Measurements from ENCODE around the gene CDH13.

Gene CDH13

DNA sequence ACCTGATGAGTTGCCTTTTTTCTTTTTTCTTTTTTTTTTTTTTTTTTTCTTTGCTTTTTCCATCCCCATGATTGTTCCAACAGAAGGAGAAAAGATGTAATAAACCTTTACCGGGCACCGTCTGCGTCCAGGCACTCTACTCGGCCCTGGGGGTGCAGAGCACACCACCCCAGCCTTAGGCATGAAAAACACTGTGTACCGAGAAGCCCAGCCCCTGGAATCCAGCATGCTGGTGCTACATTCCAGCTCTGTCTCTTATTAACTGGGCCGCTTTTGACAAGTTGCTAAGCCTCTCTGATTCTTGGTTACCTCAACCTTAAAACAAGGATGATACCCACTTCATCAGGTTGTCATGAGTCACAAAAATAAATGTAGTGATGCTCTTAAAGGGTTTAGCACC, 1117.0 kb downstream of the CDH13 start:
- no peak for DNase-seq

DNA sequence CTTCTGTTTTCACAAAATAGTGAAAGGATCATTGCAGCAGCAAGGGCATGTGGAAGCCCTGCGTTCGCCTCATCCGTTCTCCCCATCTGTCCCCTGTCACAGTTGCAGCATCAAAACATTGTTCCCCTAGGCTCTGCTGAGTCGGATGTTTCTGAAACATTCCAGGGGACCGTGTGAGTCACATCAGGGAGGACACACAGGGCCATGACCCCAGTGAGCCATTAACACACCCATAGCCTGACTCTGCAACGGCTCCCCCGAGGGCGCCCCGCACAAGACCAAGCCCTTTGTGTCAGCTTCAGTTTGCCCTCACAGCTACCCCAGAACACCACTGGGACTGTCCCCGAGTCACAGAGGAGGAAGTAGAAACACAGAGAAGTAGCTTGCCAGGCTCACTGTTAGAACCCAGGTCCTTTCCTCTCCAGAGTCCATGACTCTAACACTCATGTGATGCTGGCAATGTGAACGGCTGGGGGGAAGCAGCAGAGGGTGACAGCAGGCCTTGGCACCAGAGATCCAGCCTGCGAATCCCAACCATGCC, 1117.7 kb downstream of the CDH13 start:
- no peak for DNase-seq

DNA sequence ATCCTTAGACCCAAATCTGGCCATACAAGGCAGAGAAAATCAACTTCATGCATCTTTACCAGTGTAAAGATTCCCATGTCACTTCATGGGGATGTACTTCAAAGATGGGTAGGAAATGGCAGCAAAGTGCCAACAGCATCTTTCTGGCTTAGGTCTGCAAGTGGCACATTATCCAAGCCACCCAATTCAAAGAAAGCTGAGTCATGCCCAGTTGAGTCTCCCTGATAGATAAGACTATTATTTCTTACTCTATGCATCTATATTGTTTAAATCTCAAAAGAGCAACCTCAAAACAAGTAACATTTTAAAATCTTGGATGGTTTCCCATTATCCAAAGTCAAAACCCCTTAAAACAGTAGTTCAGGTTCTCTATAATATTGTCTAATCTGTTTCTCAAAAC, 1119.8 kb downstream of the CDH13 start:
- DNase-seq: no peak

DNA sequence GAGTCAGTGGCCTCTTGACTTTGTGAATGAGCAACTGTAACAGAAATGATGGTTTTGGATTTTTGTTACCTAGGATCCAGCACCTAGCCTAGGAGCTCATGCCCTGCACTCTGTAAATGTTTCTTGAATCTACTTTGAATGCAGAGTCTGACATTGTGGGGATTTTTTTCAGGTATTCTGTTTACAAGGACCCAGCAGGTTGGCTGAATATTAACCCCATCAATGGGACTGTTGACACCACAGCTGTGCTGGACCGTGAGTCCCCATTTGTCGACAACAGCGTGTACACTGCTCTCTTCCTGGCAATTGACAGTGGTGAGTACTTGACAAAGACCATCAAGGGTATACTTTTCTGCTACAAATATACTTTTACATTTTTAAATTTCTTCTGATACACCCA, 1121.2 kb downstream of the CDH13 start:
- DNase-seq: no peak

DNA sequence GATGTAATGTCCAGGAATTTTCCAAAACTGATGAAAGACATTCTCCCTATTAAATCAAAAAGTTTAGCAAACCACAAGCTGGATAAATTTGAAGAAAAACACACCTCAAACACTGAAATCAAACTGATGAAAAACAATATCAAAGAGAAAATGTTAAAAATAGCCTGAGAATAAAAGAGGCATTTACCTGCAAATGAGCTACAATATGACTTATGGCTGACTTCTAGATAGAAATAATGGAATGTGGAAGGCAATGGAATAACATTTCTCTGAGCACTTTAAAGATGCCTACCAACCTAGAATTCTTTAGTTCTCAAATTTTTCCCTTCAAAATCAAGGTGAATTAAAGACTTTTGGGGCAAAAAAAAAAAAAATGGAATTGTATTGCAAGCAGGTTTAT, 1128.6 kb downstream of the CDH13 start:
- no peak for DNase-seq

DNA sequence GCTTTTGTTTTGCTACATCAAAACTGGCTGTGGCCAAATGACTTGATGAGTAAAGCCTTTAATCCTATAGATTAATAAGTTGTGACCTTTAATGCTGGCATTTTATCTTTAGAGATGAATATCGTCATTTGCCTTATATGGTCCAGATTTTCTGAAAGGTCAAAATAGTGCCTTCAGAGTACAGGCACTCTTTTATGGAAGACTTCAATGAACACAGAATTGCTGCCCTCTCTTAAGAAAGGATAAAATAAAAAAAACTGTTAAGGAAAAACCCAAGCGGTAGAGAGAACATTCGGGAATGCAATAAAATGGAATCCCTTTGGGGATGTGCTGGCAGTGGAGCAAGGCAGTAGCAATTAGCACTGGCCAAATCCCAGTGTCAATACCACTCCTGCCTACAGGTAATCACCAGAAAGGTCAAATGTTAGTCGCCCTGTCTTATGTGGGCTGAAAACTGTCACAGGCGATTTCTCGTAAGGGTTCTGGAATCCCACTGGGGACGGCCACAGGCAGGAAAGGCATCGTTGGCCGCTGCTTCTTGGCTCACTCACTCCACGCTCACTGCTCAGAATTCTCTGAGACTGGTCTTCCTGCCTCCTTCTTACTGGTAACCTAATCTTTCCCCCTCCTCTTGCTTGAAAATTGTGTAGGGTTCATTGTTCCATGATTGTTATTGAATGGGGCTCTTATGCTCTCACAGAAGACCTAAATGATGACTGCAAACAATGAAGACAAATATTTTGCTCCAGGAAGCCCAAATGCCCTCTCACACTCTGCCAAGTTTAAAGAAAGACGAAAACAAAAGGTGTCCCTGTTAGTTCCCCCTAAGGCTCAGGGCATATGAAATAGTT, 1135.6 kb downstream of the CDH13 start:
- DNase-seq: peak; percentile 1

DNA sequence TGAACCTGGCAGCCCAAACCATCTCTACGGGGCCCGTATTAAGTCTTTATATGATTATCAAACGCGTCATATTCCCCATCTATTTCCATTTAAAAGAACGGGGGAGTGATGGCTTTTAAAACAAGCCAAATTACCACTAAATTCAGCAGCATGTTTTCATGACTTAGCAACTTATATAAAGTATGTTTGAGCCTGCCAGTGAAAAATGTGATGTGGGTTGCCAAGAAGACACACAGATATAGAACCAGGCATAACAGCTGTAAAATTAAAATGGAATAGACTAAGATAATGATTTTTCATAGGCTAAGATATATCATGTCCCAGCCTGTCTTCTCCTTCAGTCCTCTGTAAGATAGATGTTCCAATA, 1136.2 kb downstream of the CDH13 start:
- no peak for DNase-seq

DNA sequence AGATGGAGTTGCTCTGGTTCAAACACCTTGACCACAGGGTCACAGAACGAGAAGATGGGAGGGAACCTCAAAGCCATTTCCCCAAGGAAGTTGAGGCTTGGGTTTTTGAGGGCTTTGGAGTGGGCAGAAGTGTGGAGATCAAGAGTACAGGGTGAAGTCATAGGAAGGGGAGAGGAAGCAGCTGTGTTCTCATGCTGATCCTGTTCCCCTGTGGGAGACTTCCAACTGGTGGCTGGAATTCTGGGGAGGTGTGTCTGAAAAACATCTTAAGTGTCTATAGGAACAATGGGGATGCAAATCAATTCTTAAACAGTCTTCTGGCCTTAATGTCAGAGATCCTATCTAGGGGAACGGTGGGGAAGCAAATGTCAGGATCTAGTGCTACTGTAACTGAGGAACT, 1142.2 kb downstream of the CDH13 start:
- no peak for DNase-seq

DNA sequence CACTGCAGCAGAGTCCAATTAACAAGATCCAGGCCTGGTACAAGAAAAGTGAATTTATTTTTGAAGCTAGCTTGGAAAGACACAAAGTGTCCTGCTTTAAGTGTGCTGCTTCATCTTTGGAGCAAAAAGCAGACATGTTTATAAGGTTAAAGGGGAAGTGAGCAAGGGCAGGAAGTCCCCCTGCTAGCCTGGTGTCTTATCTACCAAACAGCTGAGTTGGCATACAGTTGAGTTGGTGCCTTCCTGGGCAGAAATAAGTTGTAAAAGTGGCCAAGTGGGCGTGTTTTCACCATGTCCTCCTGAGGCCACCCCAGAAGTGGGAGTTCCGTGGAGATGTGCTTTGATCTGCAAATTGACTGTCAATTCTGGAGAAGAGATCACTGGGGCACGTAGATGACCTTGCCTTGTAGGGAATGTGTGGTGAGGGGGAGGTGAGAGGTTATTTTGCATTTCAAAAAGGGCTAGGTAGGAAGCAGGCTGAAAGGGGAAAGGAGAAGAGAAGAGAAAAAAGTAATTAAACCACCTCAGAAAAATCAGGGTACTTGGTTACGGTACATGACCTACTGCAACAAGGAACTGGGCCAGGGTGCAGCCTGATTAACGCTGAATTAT, 1142.7 kb downstream of the CDH13 start:
- no peak for DNase-seq

DNA sequence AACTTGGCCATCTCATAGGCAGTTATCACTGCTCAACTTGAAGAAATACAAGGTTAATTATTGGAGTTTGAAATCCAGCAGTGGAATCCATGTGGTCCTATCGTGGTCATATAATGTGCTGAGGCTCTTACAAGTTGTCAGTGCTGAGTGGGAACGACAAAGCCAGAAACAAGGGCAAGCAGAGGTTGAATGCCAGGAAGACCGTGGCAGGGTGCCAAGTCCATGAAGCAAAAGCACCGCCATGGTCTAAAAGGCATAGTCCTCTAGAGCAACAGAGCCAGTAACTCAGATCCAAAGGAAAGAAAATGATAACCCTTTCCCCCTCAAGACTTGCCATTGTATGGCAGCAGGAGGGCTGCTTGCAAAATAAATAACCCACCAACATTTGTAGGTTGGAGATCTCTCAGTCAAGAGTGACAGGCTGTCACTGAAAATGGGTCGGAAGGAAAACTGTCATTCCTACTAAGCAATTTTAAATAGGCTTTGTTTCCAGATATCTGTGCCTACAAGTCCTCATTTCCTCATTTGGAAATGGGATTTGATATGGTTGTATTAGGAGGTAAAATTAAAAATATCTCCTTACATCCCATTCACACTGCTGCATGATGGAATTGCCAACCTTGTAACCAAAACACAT, 1144.7 kb downstream of the CDH13 start:
- peak; percentile 19 for DNase-seq

DNA sequence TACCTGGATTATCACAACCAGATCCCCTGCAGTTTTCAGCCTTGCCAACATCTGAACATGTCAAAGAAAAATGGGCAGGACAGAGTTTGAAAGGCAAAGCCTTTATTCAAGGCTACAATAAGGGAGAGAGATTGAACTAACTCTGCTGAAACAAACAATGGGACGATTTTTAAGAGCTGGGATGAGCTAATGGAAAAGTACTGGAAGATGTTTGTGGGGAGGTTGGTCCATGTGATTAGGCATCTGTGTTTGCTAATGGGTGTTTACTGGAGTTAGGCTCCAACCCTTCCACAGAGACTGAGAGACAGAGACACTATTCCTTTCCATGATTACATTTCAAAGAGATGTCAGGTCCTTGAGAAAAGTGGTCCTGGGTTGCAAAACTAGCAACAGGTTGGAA, 1146.0 kb downstream of the CDH13 start:
- DNase-seq: no peak

DNA sequence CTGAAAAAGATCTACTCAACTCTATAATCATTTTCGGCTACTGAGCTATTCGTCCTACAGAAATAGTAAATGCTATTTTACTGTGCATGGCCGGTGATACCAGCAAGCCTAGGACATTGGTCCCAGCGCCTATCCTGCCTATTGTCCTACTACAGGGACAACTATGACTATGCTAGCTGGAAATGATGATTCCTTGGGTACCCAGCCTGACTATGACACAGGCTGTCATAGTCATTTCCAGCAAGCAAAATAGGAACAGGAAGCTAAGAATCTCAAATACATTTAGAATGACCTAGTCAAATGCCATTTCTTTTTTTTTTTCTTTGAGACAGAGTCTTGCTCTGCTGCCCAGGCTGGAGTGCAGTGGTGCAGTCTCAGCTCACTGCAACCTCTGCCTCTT, 1147.3 kb downstream of the CDH13 start:
- DNase-seq: no peak

DNA sequence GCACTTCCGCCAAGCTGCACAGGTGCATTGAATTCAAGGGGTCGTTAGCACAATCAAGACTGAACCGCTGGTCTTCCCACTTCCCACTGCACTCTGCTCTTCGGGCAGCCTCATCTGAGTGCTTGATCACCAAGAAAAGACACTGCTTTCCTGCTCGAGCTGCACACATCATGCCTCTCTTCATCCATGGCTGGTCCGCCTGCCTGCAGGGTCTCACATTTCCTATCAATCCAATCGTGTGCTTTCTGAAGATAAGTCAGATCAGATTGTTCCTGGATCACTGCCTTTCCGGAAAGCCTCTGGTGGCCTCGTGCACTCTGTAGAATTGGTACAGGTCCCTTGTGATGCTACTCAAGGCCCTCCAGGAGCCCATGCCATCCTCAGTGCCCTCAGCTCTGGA, 1150.2 kb downstream of the CDH13 start:
- no peak for DNase-seq

DNA sequence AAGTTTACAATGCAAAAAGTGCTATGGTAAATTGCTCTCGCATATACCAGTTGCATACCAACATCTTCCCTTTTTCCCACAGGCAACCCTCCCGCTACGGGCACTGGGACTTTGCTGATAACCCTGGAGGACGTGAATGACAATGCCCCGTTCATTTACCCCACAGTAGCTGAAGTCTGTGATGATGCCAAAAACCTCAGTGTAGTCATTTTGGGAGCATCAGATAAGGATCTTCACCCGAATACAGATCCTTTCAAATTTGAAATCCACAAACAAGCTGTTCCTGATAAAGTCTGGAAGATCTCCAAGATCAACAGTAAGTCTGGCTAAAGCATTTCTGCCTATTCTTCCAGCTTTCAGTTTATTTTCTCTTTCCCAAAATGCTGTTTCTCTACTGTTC, 1153.1 kb downstream of the CDH13 start:
- DNase-seq: no peak

DNA sequence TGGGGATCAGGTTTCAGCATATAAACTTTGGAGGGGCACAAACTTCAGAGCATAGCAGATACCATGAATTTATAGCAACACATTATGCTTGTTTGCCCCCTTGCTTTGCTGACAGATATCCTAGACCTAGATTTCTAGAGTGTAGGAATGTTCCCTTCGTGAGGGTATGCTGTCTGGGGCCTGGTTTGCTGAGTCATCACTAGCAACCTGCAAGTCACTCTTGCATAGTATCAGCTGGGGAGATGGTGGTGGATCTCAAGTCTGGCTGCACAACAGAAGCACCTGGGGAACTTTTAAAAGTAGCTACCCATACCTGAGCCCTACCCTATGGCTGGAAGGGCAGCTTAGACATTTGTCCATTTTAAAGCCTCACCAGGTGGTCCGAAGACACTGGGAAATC, 1158.7 kb downstream of the CDH13 start:
- DNase-seq: no peak

DNA sequence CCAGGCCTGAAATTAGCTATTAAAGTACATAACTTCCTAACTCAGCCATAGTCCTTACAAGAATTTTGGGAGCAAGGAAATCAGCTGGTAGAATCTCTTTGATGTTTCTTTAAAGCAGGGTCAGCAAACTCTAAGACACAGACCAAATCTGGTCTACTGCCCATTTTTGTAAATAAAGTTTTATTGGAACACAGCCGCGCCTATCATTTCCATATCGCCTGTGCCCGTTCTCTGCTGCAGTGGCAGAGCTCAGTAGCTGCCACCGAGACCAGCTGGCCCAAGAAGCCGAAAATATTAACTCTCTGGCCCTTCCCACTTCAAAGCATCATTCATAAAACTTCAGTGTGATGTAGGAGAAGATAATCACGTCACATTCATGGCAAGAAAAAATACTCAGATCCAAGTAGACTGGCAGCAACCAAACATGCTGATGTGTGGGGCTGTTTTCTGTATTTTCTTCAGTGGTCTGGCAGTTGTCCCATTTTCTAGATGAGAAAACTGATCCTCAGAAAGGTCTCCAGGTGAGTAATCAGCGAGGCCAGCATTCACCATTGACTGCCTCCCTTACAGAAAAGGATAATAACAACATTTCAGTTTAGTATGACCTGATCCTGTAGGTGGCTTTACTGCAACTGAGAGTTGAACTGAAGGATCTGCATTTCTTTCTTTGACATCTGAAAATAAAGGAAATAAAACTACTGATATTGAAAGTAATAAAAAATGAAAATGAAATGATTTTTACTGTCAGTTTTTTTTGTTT, 1163.1 kb downstream of the CDH13 start:
- DNase-seq: no peak

DNA sequence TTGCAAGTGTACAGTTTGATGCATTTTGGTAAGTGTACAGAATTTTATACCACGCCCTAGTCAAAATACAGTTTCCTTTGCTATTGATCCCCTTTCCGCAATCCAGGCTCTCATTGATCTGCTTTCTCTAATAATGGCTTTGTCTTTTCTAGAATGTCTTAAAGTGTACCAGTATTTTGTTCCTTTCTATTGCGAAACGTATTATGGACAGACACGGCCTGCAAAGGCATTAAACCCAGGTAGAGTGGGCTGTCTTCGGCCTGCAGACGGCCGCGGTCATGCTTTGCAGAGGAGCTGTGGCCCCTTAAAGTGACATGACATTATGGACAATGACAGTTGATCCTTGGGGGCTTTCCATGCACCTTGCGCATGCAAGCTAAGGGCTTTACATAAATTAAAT, 1165.1 kb downstream of the CDH13 start:
- DNase-seq: no peak

DNA sequence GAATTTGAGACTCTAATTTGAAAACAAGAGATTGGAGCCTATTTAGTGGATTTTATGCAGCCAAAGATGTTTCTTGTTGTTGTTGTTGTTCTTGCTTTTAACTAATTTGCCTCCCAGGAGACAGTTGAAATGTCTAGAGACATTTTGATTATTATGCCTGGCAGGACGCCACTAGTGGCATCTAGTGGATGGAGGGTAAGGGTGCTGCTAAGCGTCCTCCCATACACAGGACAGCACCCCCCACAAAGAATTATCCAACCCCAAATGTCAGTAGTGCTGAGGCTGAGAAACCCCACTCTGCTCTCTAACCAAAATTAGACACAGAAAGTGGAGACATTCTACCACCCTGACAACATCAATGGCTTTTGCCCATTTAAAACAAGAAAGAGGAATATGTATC, 1165.6 kb downstream of the CDH13 start:
- no peak for DNase-seq

DNA sequence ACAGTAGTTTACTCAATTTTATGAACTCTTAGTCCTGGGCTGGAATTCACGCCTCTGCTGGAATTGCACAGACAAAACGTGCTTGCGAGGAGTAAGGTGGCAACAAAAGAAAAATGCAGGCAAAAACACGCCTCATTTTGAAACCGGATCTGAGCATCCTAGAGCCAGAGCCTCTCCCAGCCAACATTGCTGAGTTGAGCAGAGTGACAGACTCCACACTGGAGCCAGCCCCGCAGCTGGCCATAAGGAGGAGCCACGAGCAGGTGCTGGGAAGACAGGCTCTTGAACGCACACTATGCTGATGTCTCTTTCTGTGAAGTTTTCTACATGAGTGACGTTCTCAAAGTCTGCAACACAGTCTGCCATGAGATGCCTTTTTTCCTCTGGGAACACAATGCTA, 1166.4 kb downstream of the CDH13 start:
- DNase-seq: no peak

DNA sequence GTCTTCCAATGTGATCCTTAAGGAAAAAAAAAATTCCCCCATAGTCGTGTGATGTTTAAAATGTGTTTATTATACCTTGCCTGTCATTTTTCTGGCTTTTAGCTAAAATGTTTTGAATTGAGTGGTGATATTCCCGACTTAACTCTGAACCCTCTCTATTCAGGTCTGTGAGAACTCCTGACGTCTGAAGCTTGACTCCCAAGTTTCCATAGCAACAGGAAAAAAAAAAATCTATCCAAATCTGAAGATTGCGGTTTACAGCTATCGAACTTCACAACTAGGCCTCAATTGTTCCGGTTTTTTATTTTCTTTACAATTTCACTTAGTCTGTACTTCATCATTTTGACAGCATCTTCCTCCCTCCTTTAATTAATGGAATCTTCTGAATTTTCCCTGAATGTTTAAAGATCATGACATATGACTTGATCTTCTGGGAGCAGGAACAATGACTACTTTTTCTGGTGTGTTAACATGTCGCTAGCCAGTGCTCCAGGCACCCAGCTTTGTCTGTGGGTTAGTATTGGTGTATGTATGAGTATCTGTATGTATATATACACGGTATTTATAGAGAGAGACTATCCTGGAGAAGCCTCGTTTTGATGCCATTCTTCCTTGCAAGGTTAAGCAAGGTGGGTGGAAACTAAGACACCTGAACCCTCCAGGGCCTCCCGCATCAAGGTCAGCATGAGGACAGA, 1168.2 kb downstream of the CDH13 start:
- DNase-seq: no peak

DNA sequence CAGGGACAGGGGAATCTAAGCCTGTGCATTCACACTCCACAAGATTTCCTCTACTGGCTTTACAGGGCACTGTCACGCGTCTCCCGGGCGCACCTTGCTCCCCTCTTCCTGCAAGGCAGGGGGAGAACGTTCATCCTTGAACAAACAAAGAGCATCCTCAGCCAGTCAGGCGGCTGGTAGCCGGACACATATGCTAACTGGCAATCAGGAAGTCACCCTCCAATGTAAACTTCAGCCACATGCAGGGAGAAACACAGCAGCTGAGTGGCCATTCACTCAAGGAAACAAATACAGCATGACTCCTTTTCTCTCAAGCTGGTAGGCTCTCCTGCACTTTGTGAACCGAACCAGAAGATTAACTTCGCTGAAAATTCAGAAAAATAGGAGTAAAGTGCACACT, 1170.2 kb downstream of the CDH13 start:
- DNase-seq: no peak

DNA sequence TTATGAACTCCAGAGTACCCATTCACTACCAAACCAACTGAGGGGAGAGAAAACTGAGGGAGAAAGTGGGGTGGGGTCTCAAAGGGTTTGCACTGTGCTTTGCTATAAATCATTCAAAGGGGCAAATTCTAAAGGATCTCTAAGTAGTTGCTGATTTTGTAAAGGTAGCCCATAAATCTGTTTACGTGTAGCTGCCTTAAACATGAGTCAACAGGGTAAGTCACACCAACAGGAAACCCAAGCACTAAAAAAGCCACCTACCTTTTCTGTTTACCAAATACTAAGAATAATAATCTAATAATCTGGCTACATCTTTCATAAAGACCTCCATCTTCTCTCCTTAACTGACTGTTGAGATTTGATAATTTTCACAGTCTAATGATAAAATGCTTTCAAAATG, 1172.6 kb downstream of the CDH13 start:
- no peak for DNase-seq

DNA sequence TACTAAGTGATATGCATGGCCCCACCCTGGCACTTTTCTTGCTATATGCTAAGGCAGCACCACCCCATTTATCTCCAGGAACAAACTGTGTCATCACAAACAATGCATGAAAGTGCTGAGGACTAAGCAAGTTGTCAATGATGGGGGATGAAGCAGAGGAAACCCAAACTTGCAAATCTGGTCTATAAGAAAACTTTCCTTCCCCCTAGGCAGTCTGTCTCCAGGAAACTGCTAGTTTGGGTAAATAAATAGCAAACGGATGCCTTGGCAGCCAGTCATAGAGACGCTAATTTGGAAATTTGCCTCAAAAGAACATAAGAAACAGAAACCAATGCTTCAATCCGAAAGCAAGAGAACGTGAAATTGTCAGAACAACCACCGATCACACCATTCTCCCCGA, 1175.4 kb downstream of the CDH13 start:
- no peak for DNase-seq
